G401.6 (cell line): ENCODE data around the gene CORIN.

Experiments used
- FAIRE-seq: peaks from 2 replicates; lab custom pipeline; 2012; peaks lifted over from hg19 to GRCh38; lab: Jason Lieb, UNC

The CORIN gene

GRCh38 chr4:47831026-47831679, 6.7 kb downstream of the CORIN start:
- FAIRE-seq = no peak

- FAIRE-seq = no peak
These were observed 7.4 kb downstream of the CORIN start for GRCh38 chr4:47830265-47831025.

- FAIRE-seq = no peak
These were observed 8.4 kb downstream of the CORIN start for GRCh38 chr4:47829438-47829837.

- no peak for FAIRE-seq
These were observed 10.4 kb downstream of the CORIN start for GRCh38 chr4:47827343-47828047.

- no peak for FAIRE-seq
These were observed 13.0 kb downstream of the CORIN start for GRCh38 chr4:47824840-47825239.

- no peak for FAIRE-seq
These were observed 18.7 kb downstream of the CORIN start for GRCh38 chr4:47819178-47819577.

- FAIRE-seq = no peak
These were observed 20.6 kb downstream of the CORIN start for GRCh38 chr4:47817275-47817674.

- no peak for FAIRE-seq
These were observed 21.1 kb downstream of the CORIN start for GRCh38 chr4:47816748-47817147.

GRCh38 chr4:47814618-47815295, 23.1 kb downstream of the CORIN start:
- no peak for FAIRE-seq

- FAIRE-seq = no peak
These were observed 28.1 kb downstream of the CORIN start for GRCh38 chr4:47809654-47810203.

GRCh38 chr4:47804598-47804997, 33.3 kb downstream of the CORIN start:
- no peak for FAIRE-seq

- FAIRE-seq = no peak
These were observed 36.3 kb downstream of the CORIN start for GRCh38 chr4:47801481-47802002.

- FAIRE-seq = no peak
These were observed 39.7 kb downstream of the CORIN start for GRCh38 chr4:47798165-47798564.

GRCh38 chr4:47791965-47792364, 45.9 kb downstream of the CORIN start:
- FAIRE-seq = no peak

- no peak for FAIRE-seq
These were observed 47.8 kb downstream of the CORIN start for GRCh38 chr4:47790105-47790504.

GRCh38 chr4:47788126-47788525, 49.7 kb downstream of the CORIN start:
- FAIRE-seq = no peak

GRCh38 chr4:47786958-47787370, 50.9 kb downstream of the CORIN start:
- FAIRE-seq = no peak

- FAIRE-seq = no peak
These were observed 52.7 kb downstream of the CORIN start for GRCh38 chr4:47785153-47785552.

GRCh38 chr4:47784222-47784621, 53.6 kb downstream of the CORIN start:
- FAIRE-seq = no peak

- FAIRE-seq = no peak
These were observed 61.5 kb downstream of the CORIN start for GRCh38 chr4:47776353-47776752.

GRCh38 chr4:47774079-47774478, 63.8 kb downstream of the CORIN start:
- FAIRE-seq = no peak

GRCh38 chr4:47771020-47771419, 66.8 kb downstream of the CORIN start:
- no peak for FAIRE-seq
